Tibial artery (tissue), 4 donors: ENCODE data around the gene CHMP1A.

Source experiments
- DNase-seq, 2 donors: peaks; one replicate each; pipeline ENCODE4 v3.0.0-alpha.2; 2019
- H3K27ac ChIP-seq, 2 donors: fragments of 200-600 bp; sonication (generic) in 1 of 2; 1 replicate in 1 of 2; 2 replicates in 1 of 2; pipeline ENCODE4 v1.5.1; 2018 to 2019; ENCODE audit warnings: mild to moderate bottlenecking in 1 of 2
- H3K27me3 ChIP-seq, 2 donors: fragments of 200-600 bp; sonication (generic) in 1 of 2; one replicate each; pipeline versions ENCODE4 v1.5.1 to v1.6.0; 2016 to 2019
- H3K36me3 ChIP-seq, 3 donors: fragments of 200-600 bp; sonication (generic) in 2 of 3; one replicate each; pipeline ENCODE4 v1.5.1; 2016 to 2019; ENCODE audit warnings: mild to moderate bottlenecking in 2 of 3
- H3K4me1 ChIP-seq, 4 donors: fragments of 200-600 bp; sonication (generic) in 2 of 4; 1 replicate in 3 of 4; 2 replicates in 1 of 4; pipeline ENCODE4 v1.5.1; 2016 to 2019
- H3K4me3 ChIP-seq, 2 donors: fragments of 200-600 bp; sonication (generic) in 1 of 2; 1 replicate in 1 of 2; 2 replicates in 1 of 2; pipeline ENCODE4 v1.5.1; 2018 to 2019; ENCODE audit warnings: mild to moderate bottlenecking in 2 of 2
- H3K9me3 ChIP-seq, 3 donors: fragments of 200-600 bp; sonication (generic) in 1 of 3; one replicate each; pipeline ENCODE4 v1.5.1; 2016 to 2019
- CTCF ChIP-seq, 2 experiments: fragments of 200-600 bp in 1 of 2; fragments of 450-650 bp in 1 of 2; IDR thresholded peaks; one replicate each; pipeline ENCODE4 v1.5.1; 2017 to 2019; ENCODE audit warnings: antibody characterized with exemption in 2 of 2, mild to moderate bottlenecking in 1 of 2, moderate library complexity in 1 of 2
- intact Hi-C: fragments of 100-400 bp; cut with DNase I; formaldehyde crosslinking; loops from one replicate; pipeline ENCODE4 v1.15.0; 2023; ENCODE audit warnings: low total_unique reads

Gene CHMP1A

GRCh38 chr16:89599902-89600301, 57.6 kb downstream of the CHMP1A start:
- Histone ChIP-seq H3K4me1 (peaks cover 0 to 11% (median 7%) of the 10 kb centered on the region in 4 donors), H3K4me3 (no peak overlapping the region), H3K27ac (no peak overlapping the region), H3K27me3 (peaks cover 0 to 23% of the 10 kb centered on the region in 2 donors), H3K36me3 (no peaks in the 10 kb centered on the region), H3K9me3 (no peaks in the 10 kb centered on the region)
- DNase-seq, result no peak
- TF ChIP-seq CTCF (IDR thresholded peaks at IDR 0.05), result no peak
- intact Hi-C loops, result no loop called here

GRCh38 chr16:89599451-89599858, 58.1 kb downstream of the CHMP1A start:
- Histone ChIP-seq H3K4me1 (peaks cover 0 to 11% (median 7%) of the 10 kb centered on the region in 4 donors), H3K4me3 (no peak overlapping the region), H3K9me3 (no peaks in the 10 kb centered on the region), H3K27ac (no peak overlapping the region), H3K36me3 (no peaks in the 10 kb centered on the region), H3K27me3 (peaks cover 0 to 18% of the 10 kb centered on the region in 2 donors)
- DNase-seq, result no peak
- no peak for TF ChIP-seq CTCF (IDR thresholded peaks at IDR 0.05)
- intact Hi-C loops, result no loop called here

GRCh38 chr16:89598199-89598598, 59.3 kb downstream of the CHMP1A start:
- Histone ChIP-seq H3K9me3 (no peaks in the 10 kb centered on the region), H3K36me3 (no peaks in the 10 kb centered on the region), H3K4me3 (no peak overlapping the region), H3K27me3 (peaks cover 0 to 15% of the 10 kb centered on the region in 2 donors), H3K27ac (no peak overlapping the region), H3K4me1 (peaks cover 0 to 11% (median 7%) of the 10 kb centered on the region in 4 donors)
- TF ChIP-seq CTCF (IDR thresholded peaks at IDR 0.05), result no peak
- intact Hi-C loops, result no loop called here
- no peak for DNase-seq

GRCh38 chr16:89596957-89597649, 60.4 kb downstream of the CHMP1A start:
- H3K9me3 ChIP-seq, result no peaks in the 10 kb centered on the region
- no peak overlapping the region for H3K27ac ChIP-seq
- no peaks in the 10 kb centered on the region for H3K36me3 ChIP-seq
- H3K4me3 ChIP-seq, result no peak overlapping the region
- DNase-seq, result no peak
- intact Hi-C loops, result no loop called here
- peaks cover 0 to 2% (median under 1%) of the 10 kb centered on the region in 4 donors for H3K4me1 ChIP-seq
- TF ChIP-seq CTCF (IDR thresholded peaks at IDR 0.05), result no peak
- peaks cover 0 to 4% of the 10 kb centered on the region in 2 donors for H3K27me3 ChIP-seq

GRCh38 chr16:89596061-89596689, 61.3 kb downstream of the CHMP1A start:
- H3K36me3 ChIP-seq, result no peaks in the 10 kb centered on the region
- H3K4me1 ChIP-seq, result no peaks in the 10 kb centered on the region
- no peaks in the 10 kb centered on the region for H3K27me3 ChIP-seq
- intact Hi-C loops, result no loop called here
- H3K9me3 ChIP-seq, result no peaks in the 10 kb centered on the region
- no peak for DNase-seq
- no peak overlapping the region for H3K4me3 ChIP-seq
- H3K27ac ChIP-seq, result no peak overlapping the region
- no peak for TF ChIP-seq CTCF (IDR thresholded peaks at IDR 0.05)
